ENCODE measurements around the gene PRKAR2B. TPM values are rescaled to one million over a fixed set of nuclear protein-coding genes. Genes with fewer than 3 reads are reported as not detected.
"Not testable (repeated sequence)": the region's sequence is repeated elsewhere in the genome, so short reads cannot be mapped to it uniquely, and the experiment has no call there.

PRKAR2B gene
- total RNA-seq, 1 donor from 2014 or later, result 21.8 TPM

DNA sequence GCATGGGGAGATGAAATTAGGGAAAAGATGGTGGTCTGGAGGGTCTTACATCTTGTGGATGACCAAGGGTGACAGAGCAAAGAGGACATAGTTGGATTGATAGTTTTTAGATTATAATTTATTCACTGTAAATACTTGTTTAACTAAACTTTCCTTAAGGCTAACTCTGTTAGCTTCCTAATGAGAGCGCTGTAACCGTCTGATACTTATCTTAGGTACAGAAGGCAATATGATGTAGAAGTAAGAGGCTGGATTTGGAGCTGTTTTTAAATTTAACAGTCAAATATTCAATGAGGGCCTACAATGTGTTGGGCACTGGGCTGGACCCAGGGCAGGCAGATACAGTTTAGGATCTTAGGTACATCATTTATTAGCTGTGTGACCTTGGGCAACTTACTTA is 36.0 kb downstream of the PRKAR2B start:
- H3K4me1 ChIP-seq, result peaks cover 31% of the 10 kb centered on the region
- TF ChIP-seq, protein P1, sequence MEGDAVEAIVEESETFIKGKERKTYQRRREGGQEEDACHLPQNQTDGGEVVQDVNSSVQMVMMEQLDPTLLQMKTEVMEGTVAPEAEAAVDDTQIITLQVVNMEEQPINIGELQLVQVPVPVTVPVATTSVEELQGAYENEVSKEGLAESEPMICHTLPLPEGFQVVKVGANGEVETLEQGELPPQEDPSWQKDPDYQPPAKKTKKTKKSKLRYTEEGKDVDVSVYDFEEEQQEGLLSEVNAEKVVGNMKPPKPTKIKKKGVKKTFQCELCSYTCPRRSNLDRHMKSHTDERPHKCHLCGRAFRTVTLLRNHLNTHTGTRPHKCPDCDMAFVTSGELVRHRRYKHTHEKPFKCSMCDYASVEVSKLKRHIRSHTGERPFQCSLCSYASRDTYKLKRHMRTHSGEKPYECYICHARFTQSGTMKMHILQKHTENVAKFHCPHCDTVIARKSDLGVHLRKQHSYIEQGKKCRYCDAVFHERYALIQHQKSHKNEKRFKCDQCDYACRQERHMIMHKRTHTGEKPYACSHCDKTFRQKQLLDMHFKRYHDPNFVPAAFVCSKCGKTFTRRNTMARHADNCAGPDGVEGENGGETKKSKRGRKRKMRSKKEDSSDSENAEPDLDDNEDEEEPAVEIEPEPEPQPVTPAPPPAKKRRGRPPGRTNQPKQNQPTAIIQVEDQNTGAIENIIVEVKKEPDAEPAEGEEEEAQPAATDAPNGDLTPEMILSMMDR (IDR thresholded peaks at IDR 0.05; ENCODE audit: borderline replicate concordance), result no peak
- H3K36me3 ChIP-seq, result no peaks in the 10 kb centered on the region
- intact Hi-C loops (cut with micrococcal nuclease), result no loop called here
- no peaks in the 10 kb centered on the region for H3K9me3 ChIP-seq (replicated peaks)
- H3K27ac ChIP-seq (replicated peaks), result no peak overlapping the region
- no peak for DNase-seq
- no peaks in the 10 kb centered on the region for H3K27me3 ChIP-seq (ENCODE audit: low read depth)
- H3K4me3 ChIP-seq, result no peak overlapping the region

DNA sequence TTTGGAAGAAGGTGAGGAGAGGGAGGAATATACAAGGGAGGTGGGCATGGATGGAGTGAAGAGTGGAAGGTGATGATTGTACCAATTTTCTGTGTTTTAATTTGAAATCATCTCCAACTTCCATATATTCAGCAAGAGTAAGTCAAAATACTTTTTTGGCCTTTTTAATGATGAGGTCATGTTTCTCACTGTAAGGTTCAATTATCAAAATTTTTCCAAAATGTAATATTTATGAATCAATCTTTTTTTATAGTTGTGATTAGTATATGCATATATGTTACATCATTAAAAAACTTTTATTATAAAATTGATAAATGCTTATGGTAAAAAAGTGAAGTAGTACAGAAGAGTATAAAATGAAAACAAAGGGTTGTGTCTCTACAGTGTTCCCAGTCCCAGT is 40.7 kb downstream of the PRKAR2B start:
- intact Hi-C loops (cut with micrococcal nuclease), result no loop called here
- Histone ChIP-seq H3K4me1 (peaks cover 5% of the 10 kb centered on the region), H3K27ac (replicated peaks) (no peak overlapping the region), H3K36me3 (no peaks in the 10 kb centered on the region), H3K4me3 (no peak overlapping the region), H3K27me3 (ENCODE audit: low read depth) (no peaks in the 10 kb centered on the region), H3K9me3 (replicated peaks) (no peaks in the 10 kb centered on the region)
- TF ChIP-seq, protein P1 (IDR thresholded peaks at IDR 0.05; ENCODE audit: borderline replicate concordance), result no peak
- DNase-seq, result no peak

DNA sequence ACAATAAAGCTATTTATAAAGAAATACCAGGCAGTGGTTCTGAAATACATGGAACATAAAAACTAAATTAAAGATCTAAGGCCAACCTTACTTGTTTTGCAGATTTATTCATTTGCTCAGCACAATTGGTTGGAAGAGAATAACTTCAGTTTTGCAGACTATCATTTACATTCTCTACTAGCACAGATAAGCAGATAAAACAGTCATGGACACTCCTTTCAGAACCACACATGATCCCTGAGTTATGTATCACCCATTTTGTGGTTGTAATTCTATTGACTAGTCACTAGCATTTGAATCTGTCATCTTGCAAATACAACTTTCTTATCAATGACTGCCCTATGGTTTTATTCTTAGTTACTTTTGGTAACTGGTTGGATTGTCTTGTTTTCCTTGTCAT is 45.1 kb downstream of the PRKAR2B start:
- H3K27ac ChIP-seq (replicated peaks), result no peak overlapping the region
- H3K9me3 ChIP-seq (replicated peaks), result no peaks in the 10 kb centered on the region
- H3K27me3 ChIP-seq (ENCODE audit: low read depth), result no peaks in the 10 kb centered on the region
- no peak for DNase-seq
- intact Hi-C loops (cut with micrococcal nuclease), result no loop called here
- H3K4me3 ChIP-seq, result no peak overlapping the region
- TF ChIP-seq, protein P1 (IDR thresholded peaks at IDR 0.05; ENCODE audit: borderline replicate concordance), result no peak
- H3K4me1 ChIP-seq, result peaks cover 17% of the 10 kb centered on the region
- H3K36me3 ChIP-seq, result no peaks in the 10 kb centered on the region

DNA sequence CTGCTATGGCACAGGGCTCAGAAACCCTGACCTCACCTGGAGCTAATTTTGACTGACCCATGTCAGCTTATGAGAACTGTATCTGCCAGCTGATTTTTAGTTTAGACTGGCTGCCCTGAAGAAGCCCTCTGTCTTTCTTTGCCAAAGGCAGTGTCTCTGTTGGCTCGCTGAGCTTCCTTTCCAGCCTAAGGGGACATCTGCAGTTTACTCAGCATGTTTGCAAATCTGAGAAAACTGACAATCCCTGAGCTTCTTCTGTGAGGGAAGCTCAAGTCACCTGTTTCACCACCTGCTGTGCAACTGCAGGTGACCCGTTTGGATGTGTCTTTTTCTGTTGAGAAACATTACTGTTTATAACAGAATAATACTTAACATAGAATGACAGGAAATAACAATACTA is 46.0 kb downstream of the PRKAR2B start:
- Histone ChIP-seq H3K4me3 (no peak overlapping the region), H3K27me3 (ENCODE audit: low read depth) (no peaks in the 10 kb centered on the region), H3K4me1 (peaks cover 17% of the 10 kb centered on the region), H3K27ac (replicated peaks) (no peak overlapping the region), H3K9me3 (replicated peaks) (no peaks in the 10 kb centered on the region), H3K36me3 (no peaks in the 10 kb centered on the region)
- DNase-seq, result no peak
- intact Hi-C loops (cut with micrococcal nuclease), result no loop called here
- TF ChIP-seq, protein P1 (IDR thresholded peaks at IDR 0.05; ENCODE audit: borderline replicate concordance), result no peak

DNA sequence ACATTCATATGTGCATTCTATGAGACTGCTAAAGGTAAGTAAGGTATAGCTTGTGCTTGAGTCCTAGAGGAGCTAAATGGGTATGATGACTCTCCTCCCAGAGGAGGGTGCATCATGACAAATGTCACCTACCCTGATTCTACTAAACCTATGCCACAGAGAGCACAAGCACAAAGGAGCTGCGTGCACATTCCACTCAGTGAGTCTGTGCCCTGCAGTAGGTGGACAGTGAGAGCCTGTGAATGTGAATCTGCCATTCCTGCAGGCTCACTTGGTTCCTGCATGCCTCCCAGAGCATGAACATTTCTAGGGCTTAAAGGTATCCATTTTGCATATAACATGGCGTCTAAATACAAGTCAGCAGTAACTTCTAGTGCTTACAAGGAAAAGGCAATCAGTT is 46.8 kb downstream of the PRKAR2B start:
- Histone ChIP-seq H3K9me3 (replicated peaks) (no peaks in the 10 kb centered on the region), H3K4me3 (no peak overlapping the region), H3K27me3 (ENCODE audit: low read depth) (no peaks in the 10 kb centered on the region), H3K27ac (replicated peaks) (no peak overlapping the region), H3K36me3 (no peaks in the 10 kb centered on the region), H3K4me1 (peaks cover 17% of the 10 kb centered on the region)
- intact Hi-C loops (cut with micrococcal nuclease), result no loop called here
- DNase-seq, result no peak
- TF ChIP-seq, protein P1 (IDR thresholded peaks at IDR 0.05; ENCODE audit: borderline replicate concordance), result no peak

DNA sequence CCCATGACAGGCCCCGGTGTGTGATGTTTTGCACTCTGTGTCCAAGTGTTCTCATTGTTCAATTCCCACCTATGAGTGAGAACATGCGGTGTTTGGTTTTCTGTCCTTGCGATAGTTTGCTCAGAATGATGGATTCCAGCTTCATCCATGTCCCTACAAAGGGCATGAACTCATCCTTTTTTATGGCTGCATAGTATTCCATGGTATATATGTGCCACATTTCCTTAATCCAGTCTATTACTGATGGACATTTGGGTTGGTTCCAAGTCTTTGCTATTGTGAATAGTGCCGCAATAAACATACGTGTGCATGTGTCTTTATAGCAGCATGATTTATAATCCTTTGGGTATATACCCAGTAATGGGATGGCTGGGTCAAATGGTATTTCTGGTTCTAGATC is 49.2 kb downstream of the PRKAR2B start:
- intact Hi-C loops (cut with micrococcal nuclease); H3K9me3 ChIP-seq (replicated peaks); H3K27ac ChIP-seq (replicated peaks); H3K4me3 ChIP-seq; DNase-seq; H3K36me3 ChIP-seq; H3K27me3 ChIP-seq (ENCODE audit: low read depth): not testable (repeated sequence)
- peaks cover 17% of the 10 kb centered on the region for H3K4me1 ChIP-seq

DNA sequence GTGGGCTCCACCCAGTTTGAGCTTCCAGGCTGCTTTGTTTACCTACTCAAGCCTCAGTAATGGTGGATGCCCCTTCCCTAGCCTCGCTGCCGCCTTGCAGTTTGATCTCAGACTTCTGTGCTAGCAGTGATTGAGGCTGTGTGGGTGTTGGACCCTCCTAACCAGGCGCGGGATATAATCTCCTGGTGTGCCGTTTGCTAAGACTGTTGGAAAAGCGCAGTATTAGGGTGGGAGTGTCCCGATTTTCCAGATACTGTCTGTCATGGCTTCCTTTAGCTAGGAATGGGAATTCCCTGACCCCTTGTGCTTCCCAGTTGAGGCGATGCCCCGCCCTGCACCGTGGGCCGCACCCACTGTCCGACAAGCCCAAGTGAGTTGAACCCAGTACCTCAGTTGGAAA is 54.6 kb downstream of the PRKAR2B start:
- H3K36me3 ChIP-seq; H3K27ac ChIP-seq (replicated peaks); DNase-seq; H3K4me1 ChIP-seq; H3K27me3 ChIP-seq (ENCODE audit: low read depth); intact Hi-C loops (cut with micrococcal nuclease); H3K4me3 ChIP-seq: not testable (repeated sequence)
- H3K9me3 ChIP-seq (replicated peaks), result peaks cover 16% of the 10 kb centered on the region

Data from left ventricle myocardium inferior (tissue), 1 donor.